DMS 273 (cell line): ENCODE measurements around the gene PITPNB.

Experiments
- DNase-seq: peaks from one replicate; lab custom pipeline; 2025; ENCODE audit not compliant: unreplicated experiment; lab: John Stamatoyannopoulos, UW

Gene PITPNB

GRCh38 chr22:27919942-27920755 is 1.1 kb upstream of the PITPNB start:
- peak; percentile 65 for DNase-seq

GRCh38 chr22:27918341-27919221 is 475 bp downstream of the PITPNB start:
- peak; percentile 68 for DNase-seq

GRCh38 chr22:27915986-27916385 is 3.1 kb downstream of the PITPNB start:
- DNase-seq = no peak

- no peak for DNase-seq
Observed at GRCh38 chr22:27913162-27913741, 5.8 kb downstream of the PITPNB start.

- DNase-seq = no peak
Observed at GRCh38 chr22:27912101-27912500, 7.0 kb downstream of the PITPNB start.

- DNase-seq = no peak
Observed at GRCh38 chr22:27911330-27911729, 7.7 kb downstream of the PITPNB start.

GRCh38 chr22:27906241-27906640 is 12.8 kb downstream of the PITPNB start:
- no peak for DNase-seq

- no peak for DNase-seq
Observed at GRCh38 chr22:27905653-27906052, 13.4 kb downstream of the PITPNB start.

- DNase-seq = no peak
Observed at GRCh38 chr22:27903805-27904473, 15.1 kb downstream of the PITPNB start.

- DNase-seq = no peak
Observed at GRCh38 chr22:27900153-27900552, 18.9 kb downstream of the PITPNB start.

- no peak for DNase-seq
Observed at GRCh38 chr22:27896245-27896644, 22.8 kb downstream of the PITPNB start.

- DNase-seq = no peak
Observed at GRCh38 chr22:27895600-27895999, 23.5 kb downstream of the PITPNB start.

- no peak for DNase-seq
Observed at GRCh38 chr22:27892811-27893210, 26.2 kb downstream of the PITPNB start.

GRCh38 chr22:27892064-27892463 is 27.0 kb downstream of the PITPNB start:
- DNase-seq = no peak

GRCh38 chr22:27888310-27888709 is 30.7 kb downstream of the PITPNB start:
- DNase-seq = no peak

GRCh38 chr22:27886843-27887151 is 32.3 kb downstream of the PITPNB start:
- DNase-seq = no peak

- peak; percentile 46 for DNase-seq
Observed at GRCh38 chr22:27885977-27886842, 32.8 kb downstream of the PITPNB start.

- no peak for DNase-seq
Observed at GRCh38 chr22:27883656-27884350, 35.3 kb downstream of the PITPNB start.

GRCh38 chr22:27882507-27883290 is 36.4 kb downstream of the PITPNB start:
- DNase-seq = no peak
